Measurements from ENCODE around the gene MYLIP.

- no peak for TF ChIP-seq CTCF (conservative IDR thresholded peaks at IDR 0.05; ENCODE audit: low read depth, low read length)
- TF ChIP-seq EZH2phosphoT487 (IDR thresholded peaks at IDR 0.05; ENCODE audit: borderline replicate concordance, low read length): no peak
- TF ChIP-seq EZH2 (IDR thresholded peaks at IDR 0.05; ENCODE audit: low read length, unreplicated experiment): no peak
These were observed 52.8 kb downstream of the MYLIP start for GRCh38 chr6:16181439-16182297.

All from PC-3 (cell line).